HepG2 (cell line): ENCODE measurements around the gene GTPBP6. TPM values are rescaled to one million over a fixed set of nuclear protein-coding genes. Genes with fewer than 3 reads are reported as not detected.

ENCODE experiments used
- DNMT3B ChIP-seq: conservative IDR thresholded peaks from 2 replicates; pipeline ENCODE4 v1.6.1; 2016; ENCODE audit warnings: missing biosample characterization, control low read depth
- MIER2 ChIP-seq: IDR thresholded peaks from 2 replicates; pipeline ENCODE4 v1.6.1; 2016; ENCODE audit warnings: missing biosample characterization, missing genetic modification reagents
- MYNN ChIP-seq: sonication (generic); formaldehyde crosslinking; IDR thresholded peaks from 2 replicates; pipeline ENCODE4 v1.4.0; 2020; ENCODE audit warnings: mild to moderate bottlenecking, low read depth, missing genetic modification reagents
- PITX1 ChIP-seq: sonication (generic); formaldehyde crosslinking; IDR thresholded peaks from 2 replicates; pipeline ENCODE4 v1.5.1; 2020; ENCODE audit warnings: mild to moderate bottlenecking, missing genetic modification reagents
- THYN1 ChIP-seq: sonication (generic); formaldehyde crosslinking; IDR thresholded peaks from 2 replicates; pipeline ENCODE4 v1.8.1; 2023; ENCODE audit warnings: low read depth, mild to moderate bottlenecking, moderate library complexity, missing genetic modification reagents, borderline replicate concordance
- ZIK1 ChIP-seq: sonication (generic); formaldehyde crosslinking; IDR thresholded peaks from 2 replicates; pipeline ENCODE4 v1.5.0; 2020; ENCODE audit warnings: mild to moderate bottlenecking, low read depth, missing genetic modification reagents, borderline replicate concordance
- ZNF17 ChIP-seq: sonication (generic); formaldehyde crosslinking; IDR thresholded peaks from 2 replicates; pipeline ENCODE4 v1.5.0; 2020; ENCODE audit warnings: mild to moderate bottlenecking, missing genetic modification reagents
- ZNF263 ChIP-seq: sonication (generic); formaldehyde crosslinking; IDR thresholded peaks from 2 replicates; pipeline ENCODE4 v1.4.0; 2020; ENCODE audit warnings: missing genetic modification reagents
- ZNF383 ChIP-seq: sonication (generic); formaldehyde crosslinking; IDR thresholded peaks from 2 replicates; pipeline ENCODE4 v1.4.0; 2020; ENCODE audit warnings: missing genetic modification reagents, mild to moderate bottlenecking, borderline replicate concordance
- ZNF703 ChIP-seq: sonication (generic); formaldehyde crosslinking; IDR thresholded peaks from 2 replicates; pipeline ENCODE4 v1.5.1; 2020; ENCODE audit warnings: missing genetic modification reagents, mild to moderate bottlenecking, moderate library complexity, borderline replicate concordance
- ZNF790 ChIP-seq: sonication (generic); formaldehyde crosslinking; IDR thresholded peaks from 2 replicates; pipeline ENCODE4 v1.8.0; 2022; ENCODE audit warnings: missing genetic modification reagents, mild to moderate bottlenecking, borderline replicate concordance
- polyA plus RNA-seq, 8 experiments: library from polyadenylated mRNA; depleted of rRNA in 3 of 8; stranded (reverse) in 7 of 8; unstranded in 1 of 8; fragments of >200 nt; fragmentation: Illumina TruSeq in 4 of 8; extraction: Trizol in 4 of 8; gene quantifications; 2 replicates each; pipeline versions ENCODE4 v1.2.1 to v1.2.3, GENCODE V29; 2011 to 2016; ENCODE audit warnings: low read depth in 4 of 8, missing spikeins in 1 of 8, mixed read lengths in 1 of 8; ENCODE audit not compliant: insufficient read depth in 1 of 8
- total RNA-seq, 5 experiments: library from RNA; depleted of rRNA; stranded (reverse); fragments of >200 nt; fragmentation: Illumina TruSeq; extraction: Trizol; gene quantifications; 2 replicates each; pipeline ENCODE4 v1.2.3, GENCODE V29; 2016; ENCODE audit warnings: low read depth in 1 of 5
- TF ChIP-seq, protein P1 (sequence below): sonication (generic); formaldehyde crosslinking; IDR thresholded peaks from 2 replicates; pipeline ENCODE4 v1.4.0; 2020; ENCODE audit warnings: mild to moderate bottlenecking, missing genetic modification reagents, borderline replicate concordance
- TF ChIP-seq, protein P2 (sequence below): sonication (generic); formaldehyde crosslinking; IDR thresholded peaks from 2 replicates; pipeline ENCODE4 v1.5.0; 2020; ENCODE audit warnings: missing genetic modification reagents
- TF ChIP-seq, protein P3 (sequence below): IDR thresholded peaks from 2 replicates; pipeline ENCODE4 v1.6.1; 2016; ENCODE audit warnings: mild to moderate bottlenecking
- TF ChIP-seq, protein P4 (sequence below): sonication (generic); formaldehyde crosslinking; IDR thresholded peaks from 2 replicates; pipeline ENCODE4 v1.5.1; 2020; ENCODE audit warnings: mild to moderate bottlenecking, missing genetic modification reagents
- TF ChIP-seq, protein P5 (sequence below): sonication (generic); formaldehyde crosslinking; IDR thresholded peaks from 2 replicates; pipeline ENCODE4 v1.8.0; 2022; ENCODE audit warnings: missing genetic modification reagents, low read depth, mild to moderate bottlenecking, borderline replicate concordance

GTPBP6 gene
- total and polyA plus RNA-seq, 2 of the 13 experiments (the other 11 are each of a cell fraction or from before 2014, with no cell fraction given), result 20.2 to 39.6 TPM

GRCh38 chrX:323721-324628 is 5.4 kb upstream of the GTPBP6 start (continued):
- TF ChIP-seq, protein P1, sequence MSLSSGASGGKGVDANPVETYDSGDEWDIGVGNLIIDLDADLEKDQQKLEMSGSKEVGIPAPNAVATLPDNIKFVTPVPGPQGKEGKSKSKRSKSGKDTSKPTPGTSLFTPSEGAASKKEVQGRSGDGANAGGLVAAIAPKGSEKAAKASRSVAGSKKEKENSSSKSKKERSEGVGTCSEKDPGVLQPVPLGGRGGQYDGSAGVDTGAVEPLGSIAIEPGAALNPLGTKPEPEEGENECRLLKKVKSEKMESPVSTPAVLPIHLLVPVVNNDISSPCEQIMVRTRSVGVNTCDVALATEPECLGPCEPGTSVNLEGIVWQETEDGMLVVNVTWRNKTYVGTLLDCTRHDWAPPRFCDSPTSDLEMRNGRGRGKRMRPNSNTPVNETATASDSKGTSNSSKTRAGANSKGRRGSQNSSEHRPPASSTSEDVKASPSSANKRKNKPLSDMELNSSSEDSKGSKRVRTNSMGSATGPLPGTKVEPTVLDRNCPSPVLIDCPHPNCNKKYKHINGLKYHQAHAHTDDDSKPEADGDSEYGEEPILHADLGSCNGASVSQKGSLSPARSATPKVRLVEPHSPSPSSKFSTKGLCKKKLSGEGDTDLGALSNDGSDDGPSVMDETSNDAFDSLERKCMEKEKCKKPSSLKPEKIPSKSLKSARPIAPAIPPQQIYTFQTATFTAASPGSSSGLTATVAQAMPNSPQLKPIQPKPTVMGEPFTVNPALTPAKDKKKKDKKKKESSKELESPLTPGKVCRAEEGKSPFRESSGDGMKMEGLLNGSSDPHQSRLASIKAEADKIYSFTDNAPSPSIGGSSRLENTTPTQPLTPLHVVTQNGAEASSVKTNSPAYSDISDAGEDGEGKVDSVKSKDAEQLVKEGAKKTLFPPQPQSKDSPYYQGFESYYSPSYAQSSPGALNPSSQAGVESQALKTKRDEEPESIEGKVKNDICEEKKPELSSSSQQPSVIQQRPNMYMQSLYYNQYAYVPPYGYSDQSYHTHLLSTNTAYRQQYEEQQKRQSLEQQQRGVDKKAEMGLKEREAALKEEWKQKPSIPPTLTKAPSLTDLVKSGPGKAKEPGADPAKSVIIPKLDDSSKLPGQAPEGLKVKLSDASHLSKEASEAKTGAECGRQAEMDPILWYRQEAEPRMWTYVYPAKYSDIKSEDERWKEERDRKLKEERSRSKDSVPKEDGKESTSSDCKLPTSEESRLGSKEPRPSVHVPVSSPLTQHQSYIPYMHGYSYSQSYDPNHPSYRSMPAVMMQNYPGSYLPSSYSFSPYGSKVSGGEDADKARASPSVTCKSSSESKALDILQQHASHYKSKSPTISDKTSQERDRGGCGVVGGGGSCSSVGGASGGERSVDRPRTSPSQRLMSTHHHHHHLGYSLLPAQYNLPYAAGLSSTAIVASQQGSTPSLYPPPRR (CRISPR knock-in tag), result no peak
- TF ChIP-seq, protein P2, sequence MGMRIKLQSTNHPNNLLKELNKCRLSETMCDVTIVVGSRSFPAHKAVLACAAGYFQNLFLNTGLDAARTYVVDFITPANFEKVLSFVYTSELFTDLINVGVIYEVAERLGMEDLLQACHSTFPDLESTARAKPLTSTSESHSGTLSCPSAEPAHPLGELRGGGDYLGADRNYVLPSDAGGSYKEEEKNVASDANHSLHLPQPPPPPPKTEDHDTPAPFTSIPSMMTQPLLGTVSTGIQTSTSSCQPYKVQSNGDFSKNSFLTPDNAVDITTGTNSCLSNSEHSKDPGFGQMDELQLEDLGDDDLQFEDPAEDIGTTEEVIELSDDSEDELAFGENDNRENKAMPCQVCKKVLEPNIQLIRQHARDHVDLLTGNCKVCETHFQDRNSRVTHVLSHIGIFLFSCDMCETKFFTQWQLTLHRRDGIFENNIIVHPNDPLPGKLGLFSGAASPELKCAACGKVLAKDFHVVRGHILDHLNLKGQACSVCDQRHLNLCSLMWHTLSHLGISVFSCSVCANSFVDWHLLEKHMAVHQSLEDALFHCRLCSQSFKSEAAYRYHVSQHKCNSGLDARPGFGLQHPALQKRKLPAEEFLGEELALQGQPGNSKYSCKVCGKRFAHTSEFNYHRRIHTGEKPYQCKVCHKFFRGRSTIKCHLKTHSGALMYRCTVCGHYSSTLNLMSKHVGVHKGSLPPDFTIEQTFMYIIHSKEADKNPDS, result no peak
- TF ChIP-seq, protein P3, sequence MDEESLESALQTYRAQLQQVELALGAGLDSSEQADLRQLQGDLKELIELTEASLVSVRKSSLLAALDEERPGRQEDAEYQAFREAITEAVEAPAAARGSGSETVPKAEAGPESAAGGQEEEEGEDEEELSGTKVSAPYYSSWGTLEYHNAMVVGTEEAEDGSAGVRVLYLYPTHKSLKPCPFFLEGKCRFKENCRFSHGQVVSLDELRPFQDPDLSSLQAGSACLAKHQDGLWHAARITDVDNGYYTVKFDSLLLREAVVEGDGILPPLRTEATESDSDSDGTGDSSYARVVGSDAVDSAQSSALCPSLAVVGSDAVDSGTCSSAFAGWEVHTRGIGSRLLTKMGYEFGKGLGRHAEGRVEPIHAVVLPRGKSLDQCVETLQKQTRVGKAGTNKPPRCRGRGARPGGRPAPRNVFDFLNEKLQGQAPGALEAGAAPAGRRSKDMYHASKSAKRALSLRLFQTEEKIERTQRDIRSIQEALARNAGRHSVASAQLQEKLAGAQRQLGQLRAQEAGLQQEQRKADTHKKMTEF (CRISPR knock-in tag), result peak; percentile 59
- no peak for TF ChIP-seq ZNF790 (CRISPR knock-in tag)
- TF ChIP-seq ZIK1 (CRISPR knock-in tag), result no peak
- TF ChIP-seq PITX1 (CRISPR knock-in tag), result no peak
- no peak for TF ChIP-seq THYN1 (CRISPR knock-in tag)
- no peak for TF ChIP-seq ZNF17 (CRISPR knock-in tag)
- TF ChIP-seq ZNF383 (CRISPR knock-in tag), result no peak
- TF ChIP-seq DNMT3B (CRISPR knock-in tag), result no peak
- TF ChIP-seq ZNF703, result no peak
- no peak for TF ChIP-seq MYNN (CRISPR knock-in tag)
- TF ChIP-seq, protein P4, sequence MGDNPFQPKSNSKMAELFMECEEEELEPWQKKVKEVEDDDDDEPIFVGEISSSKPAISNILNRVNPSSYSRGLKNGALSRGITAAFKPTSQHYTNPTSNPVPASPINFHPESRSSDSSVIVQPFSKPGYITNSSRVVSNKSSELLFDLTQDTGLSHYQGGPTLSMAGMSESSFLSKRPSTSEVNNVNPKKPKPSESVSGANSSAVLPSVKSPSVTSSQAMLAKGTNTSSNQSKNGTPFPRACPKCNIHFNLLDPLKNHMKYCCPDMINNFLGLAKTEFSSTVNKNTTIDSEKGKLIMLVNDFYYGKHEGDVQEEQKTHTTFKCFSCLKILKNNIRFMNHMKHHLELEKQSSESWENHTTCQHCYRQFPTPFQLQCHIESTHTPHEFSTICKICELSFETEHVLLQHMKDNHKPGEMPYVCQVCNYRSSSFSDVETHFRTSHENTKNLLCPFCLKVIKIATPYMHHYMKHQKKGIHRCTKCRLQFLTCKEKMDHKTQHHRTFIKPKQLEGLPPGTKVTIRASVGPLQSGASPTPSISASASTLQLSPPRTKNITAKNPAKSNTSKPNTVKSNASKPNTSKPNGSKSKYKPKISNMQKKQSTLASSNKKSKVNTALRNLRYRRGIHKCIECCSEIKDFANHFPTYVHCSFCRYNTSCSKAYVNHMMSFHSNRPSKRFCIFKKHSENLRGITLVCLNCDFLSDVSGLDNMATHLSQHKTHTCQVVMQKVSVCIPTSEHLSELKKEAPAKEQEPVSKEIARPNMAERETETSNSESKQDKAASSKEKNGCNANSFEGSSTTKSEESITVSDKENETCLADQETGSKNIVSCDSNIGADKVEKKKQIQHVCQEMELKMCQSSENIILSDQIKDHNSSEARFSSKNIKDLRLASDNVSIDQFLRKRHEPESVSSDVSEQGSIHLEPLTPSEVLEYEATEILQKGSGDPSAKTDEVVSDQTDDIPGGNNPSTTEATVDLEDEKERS (CRISPR knock-in tag), result no peak
- TF ChIP-seq, protein P5, sequence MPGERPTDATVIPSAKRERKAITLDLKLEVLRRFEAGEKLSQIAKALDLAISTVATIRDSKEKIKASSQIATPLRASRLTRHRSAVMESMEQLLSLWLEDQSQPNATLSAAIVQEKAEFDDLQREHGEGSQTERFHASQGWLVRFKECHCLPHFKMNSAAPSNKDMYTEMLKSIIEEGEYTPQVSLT (CRISPR knock-in tag), result no peak
- TF ChIP-seq MIER2 (CRISPR knock-in tag), result no peak
- TF ChIP-seq ZNF263, result peak; percentile 47
